ENCODE measurements around the gene HLA-DRA. TPM values are rescaled to one million over a fixed set of nuclear protein-coding genes. Genes with fewer than 3 reads are reported as not detected.

Gene HLA-DRA
- total and polyA plus RNA-seq, 2 experiments from 2014 or later, result 0.64 to 1.3 TPM

- H3K79me2 ChIP-seq, result no peaks in the 10 kb centered on the region
- H3K27me3 ChIP-seq, result no peaks in the 10 kb centered on the region
- no peak overlapping the region for H3K27ac ChIP-seq
- H3K36me3 ChIP-seq (replicated peaks; ENCODE audit: insufficient read depth, low read depth), result no peaks in the 10 kb centered on the region
- H2AFZ ChIP-seq, result no peak overlapping the region
- WGBS (ENCODE audit: low lambda C conversion rate, missing lambda C conversion rate), result 71% methylated on average over 4 of the region's 4 CpGs
- H3K4me2 ChIP-seq, result no peak overlapping the region
- no peak for TF ChIP-seq CTCF (IDR thresholded peaks at IDR 0.05; ENCODE audit: poor library complexity)
- no peak for TF ChIP-seq EZH2phosphoT487 (IDR thresholded peaks at IDR 0.05; ENCODE audit: low read depth, severe bottlenecking, unreplicated experiment)
- TF ChIP-seq EZH2 (IDR thresholded peaks at IDR 0.05; ENCODE audit: borderline replicate concordance), result no peak
- no peak overlapping the region for H3K4me3 ChIP-seq
- H3K4me1 ChIP-seq (ENCODE audit: insufficient read depth), result no peaks in the 10 kb centered on the region
- no peaks in the 10 kb centered on the region for H3K9me2 ChIP-seq (replicated peaks; ENCODE audit: insufficient read depth)
- H4K20me1 ChIP-seq (ENCODE audit: insufficient read depth, poor library complexity, severe bottlenecking), result no peaks in the 10 kb centered on the region
- DNase-seq (ENCODE audit: low spot score), result no peak
- H3K9me3 ChIP-seq (ENCODE audit: low read depth), result no peaks in the 10 kb centered on the region
These were observed 3.5 kb upstream of the HLA-DRA start for GRCh38 chr6:32436186-32436585.

DNA sequence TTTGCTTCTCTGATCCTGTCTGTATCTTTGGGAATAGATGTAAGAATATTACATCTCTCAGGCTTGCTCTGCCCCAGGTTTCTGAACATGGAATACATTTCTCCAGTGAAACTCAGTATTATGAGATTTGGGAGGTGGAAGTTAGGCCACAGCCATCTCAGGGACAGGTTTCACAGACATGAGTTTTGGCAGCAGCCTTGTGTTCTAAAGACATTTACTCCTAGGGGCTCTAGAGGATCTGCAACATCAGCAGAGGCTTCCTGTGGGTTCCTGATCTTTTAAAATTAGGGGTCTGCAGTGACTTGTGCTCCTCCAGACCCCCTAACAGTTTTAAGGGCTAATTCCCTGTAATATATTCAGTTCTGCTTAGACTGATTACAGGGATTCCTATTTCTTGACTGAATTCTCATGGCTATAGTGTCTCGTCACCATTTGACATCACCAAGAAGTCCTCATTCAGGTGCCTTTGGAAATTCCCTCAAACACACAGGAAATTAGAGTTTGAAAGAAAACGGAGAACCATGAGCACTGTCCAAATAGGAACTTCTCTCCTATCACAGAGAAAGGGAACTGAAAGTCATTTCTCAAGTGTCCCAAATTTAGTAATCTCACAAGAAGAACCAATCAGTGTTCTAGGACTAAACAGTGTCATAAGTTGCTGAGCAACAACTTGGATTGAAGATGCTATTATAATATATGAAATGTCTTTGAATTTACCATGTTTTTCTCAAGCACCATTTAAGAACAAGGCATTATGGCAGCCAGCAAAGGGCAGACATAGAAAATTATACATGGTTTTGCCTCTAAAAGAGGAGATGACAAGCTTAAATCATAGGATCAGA, 2.5 kb upstream of the HLA-DRA start:
- Histone ChIP-seq H3K4me2 (no peak overlapping the region), H3K4me1 (ENCODE audit: insufficient read depth) (no peaks in the 10 kb centered on the region), H3K27me3 (no peaks in the 10 kb centered on the region), H3K36me3 (replicated peaks; ENCODE audit: insufficient read depth, low read depth) (no peaks in the 10 kb centered on the region), H3K9me2 (replicated peaks; ENCODE audit: insufficient read depth) (no peaks in the 10 kb centered on the region), H3K27ac (no peak overlapping the region), H2AFZ (no peak overlapping the region), H3K9me3 (ENCODE audit: low read depth) (no peaks in the 10 kb centered on the region), H4K20me1 (ENCODE audit: insufficient read depth, poor library complexity, severe bottlenecking) (no peaks in the 10 kb centered on the region), H3K4me3 (no peak overlapping the region), H3K79me2 (no peaks in the 10 kb centered on the region)
- TF ChIP-seq CTCF (IDR thresholded peaks at IDR 0.05; ENCODE audit: poor library complexity) (no peak), EZH2 (IDR thresholded peaks at IDR 0.05; ENCODE audit: borderline replicate concordance) (no peak), EZH2phosphoT487 (IDR thresholded peaks at IDR 0.05; ENCODE audit: low read depth, severe bottlenecking, unreplicated experiment) (no peak)
- WGBS (ENCODE audit: low lambda C conversion rate, missing lambda C conversion rate), result 89% methylated on average over 2 of the region's 2 CpGs
- no peak for DNase-seq (ENCODE audit: low spot score)

DNA sequence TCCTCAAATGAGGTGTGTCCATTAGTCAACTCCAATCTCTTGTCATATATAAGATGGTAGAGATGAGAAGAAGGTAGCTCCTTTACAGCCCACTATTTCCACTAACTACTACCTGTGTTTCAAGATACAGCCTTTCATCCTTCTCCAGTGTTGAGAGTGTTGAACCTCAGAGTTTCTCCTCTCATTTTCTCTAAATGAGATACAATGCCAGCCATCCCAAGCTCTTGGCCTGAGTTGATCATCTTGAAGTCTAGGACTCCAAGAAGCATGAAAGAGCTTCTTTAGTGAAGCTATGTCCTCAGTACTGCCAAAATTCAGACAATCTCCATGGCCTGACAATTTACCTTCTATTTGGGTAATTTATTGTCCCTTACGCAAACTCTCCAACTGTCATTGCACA, 548 bp upstream of the HLA-DRA start:
- H3K36me3 ChIP-seq (replicated peaks; ENCODE audit: insufficient read depth, low read depth), result no peaks in the 10 kb centered on the region
- no peak overlapping the region for H3K4me2 ChIP-seq
- H3K27ac ChIP-seq, result no peak overlapping the region
- TF ChIP-seq EZH2phosphoT487 (IDR thresholded peaks at IDR 0.05; ENCODE audit: low read depth, severe bottlenecking, unreplicated experiment) (no peak), EZH2 (IDR thresholded peaks at IDR 0.05; ENCODE audit: borderline replicate concordance) (no peak), CTCF (IDR thresholded peaks at IDR 0.05; ENCODE audit: poor library complexity) (no peak)
- H3K4me3 ChIP-seq, result no peak overlapping the region
- no peak overlapping the region for H2AFZ ChIP-seq
- no peaks in the 10 kb centered on the region for H3K79me2 ChIP-seq
- no peaks in the 10 kb centered on the region for H4K20me1 ChIP-seq (ENCODE audit: insufficient read depth, poor library complexity, severe bottlenecking)
- no peaks in the 10 kb centered on the region for H3K9me2 ChIP-seq (replicated peaks; ENCODE audit: insufficient read depth)
- no peak for DNase-seq (ENCODE audit: low spot score)
- 92% methylated on average over 1 of the region's 1 CpG for WGBS (ENCODE audit: low lambda C conversion rate, missing lambda C conversion rate)
- no peaks in the 10 kb centered on the region for H3K4me1 ChIP-seq (ENCODE audit: insufficient read depth)
- no peaks in the 10 kb centered on the region for H3K27me3 ChIP-seq
- H3K9me3 ChIP-seq (ENCODE audit: low read depth), result no peaks in the 10 kb centered on the region

Data from hepatocyte (in vitro differentiated cells).